Measurements from ENCODE around the gene SEMA6B. TPM values are rescaled to one million over a fixed set of nuclear protein-coding genes. Genes with fewer than 3 reads are reported as not detected.
A peak's percentile ranks its signal among the peaks of the same experiment; 100 is the strongest.

Gene SEMA6B
- total and polyA plus RNA-seq, 2 of the 4 experiments (the other 2 are of a cell fraction): 0.18 to 0.72 TPM

DNA sequence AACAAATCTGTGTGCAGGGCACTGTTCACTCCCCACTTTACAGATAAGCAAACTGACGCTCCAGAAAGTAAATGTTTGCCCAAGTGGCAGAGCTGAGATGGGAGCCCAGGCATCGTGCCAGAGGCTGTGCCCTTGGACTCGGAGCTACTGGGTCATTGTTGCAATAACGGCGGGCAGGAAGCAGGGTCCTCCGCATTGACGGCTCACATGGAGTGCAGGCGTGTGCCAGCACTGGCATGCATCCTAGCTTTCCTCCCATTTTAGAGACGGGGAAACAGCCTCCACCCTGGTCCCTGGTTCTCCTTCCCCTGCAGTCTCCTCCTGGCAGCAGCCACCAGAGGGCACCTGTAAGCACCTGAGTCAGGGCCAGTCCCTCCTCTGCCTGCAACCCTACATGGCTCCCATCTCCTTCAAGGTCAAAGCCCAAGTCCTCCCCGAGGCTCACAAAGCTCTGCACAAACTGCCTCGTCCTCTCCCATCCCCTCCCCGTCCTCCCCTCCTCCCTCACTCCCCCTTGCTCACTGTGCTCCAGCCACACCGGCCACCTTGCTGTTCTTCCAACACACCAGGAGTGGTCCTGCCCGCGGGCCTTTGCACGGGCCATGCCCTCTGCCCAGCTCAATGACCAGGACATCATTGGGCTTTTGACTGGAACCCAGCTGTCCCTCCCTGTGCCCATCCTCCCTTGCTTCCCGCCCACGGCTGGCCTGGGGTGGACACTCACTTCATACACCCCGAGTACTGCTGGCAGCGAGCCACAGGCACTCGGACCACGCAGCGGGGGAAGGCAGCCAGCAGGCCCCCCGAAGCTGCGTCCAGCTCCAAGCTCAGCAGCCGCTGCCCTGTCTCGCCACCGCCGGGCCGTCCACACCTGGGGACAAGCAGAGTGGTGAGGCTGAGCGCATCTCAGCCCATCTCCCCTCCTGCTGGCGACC, 11.9 kb downstream of the SEMA6B start:
- no peaks in the 10 kb centered on the region for H3K36me3 ChIP-seq (ENCODE audit: control insufficient read depth, insufficient read depth, low read length)
- H4K20me1 ChIP-seq (ENCODE audit: insufficient read depth, low read length): no peaks in the 10 kb centered on the region
- H2BK20ac ChIP-seq (ENCODE audit: low read depth, low read length): no peak overlapping the region
- H3K9me1 ChIP-seq (ENCODE audit: insufficient read depth, low read length): no peaks in the 10 kb centered on the region
- H3K23ac ChIP-seq (ENCODE audit: low read depth, low read length): no peak overlapping the region
- no peak for DNase-seq
- POLR2A ChIA-PET (ENCODE audit: unreplicated experiment): no interaction called here
- in situ Hi-C loops (cut with MboI; ENCODE audit: low sequenced_read_pairs): no loop called here
- H3K14ac ChIP-seq (replicated peaks; ENCODE audit: low read depth, low read length): no peak overlapping the region
- H2BK120ac ChIP-seq (ENCODE audit: low read depth, low read length): no peak overlapping the region
- no peak overlapping the region for H3K4me2 ChIP-seq (ENCODE audit: low read depth, low read length)
- no peak overlapping the region for H2AFZ ChIP-seq (replicated peaks; ENCODE audit: low read length, poor library complexity)
- H3K9ac ChIP-seq (ENCODE audit: low read depth, low read length): no peak overlapping the region
- dilution Hi-C loops (cut with HindIII; ENCODE audit: low sequenced_read_pairs, unreplicated experiment): no loop called here
- H3K4ac ChIP-seq (ENCODE audit: low read depth, low read length): no peak overlapping the region
- BruUV-seq (replicated peaks): no TSS peak
- H3K56ac ChIP-seq (ENCODE audit: extremely low read depth, insufficient read depth, low read length): no peak overlapping the region
- ATAC-seq (ENCODE audit: low read depth): peak; percentile 59; the same call in 1 of the 2 replicates
- no peak overlapping the region for H3K4me3 ChIP-seq (ENCODE audit: insufficient read depth, low read depth, low read length)
- peaks cover 2% of the 10 kb centered on the region; the same call in 1 of the 2 replicates for H3K27me3 ChIP-seq (ENCODE audit: control insufficient read depth, insufficient read depth, low read length)
- no peaks in the 10 kb centered on the region for H3K4me1 ChIP-seq (ENCODE audit: control insufficient read depth, insufficient read depth, low read length)
- TF ChIP-seq, protein P1, sequence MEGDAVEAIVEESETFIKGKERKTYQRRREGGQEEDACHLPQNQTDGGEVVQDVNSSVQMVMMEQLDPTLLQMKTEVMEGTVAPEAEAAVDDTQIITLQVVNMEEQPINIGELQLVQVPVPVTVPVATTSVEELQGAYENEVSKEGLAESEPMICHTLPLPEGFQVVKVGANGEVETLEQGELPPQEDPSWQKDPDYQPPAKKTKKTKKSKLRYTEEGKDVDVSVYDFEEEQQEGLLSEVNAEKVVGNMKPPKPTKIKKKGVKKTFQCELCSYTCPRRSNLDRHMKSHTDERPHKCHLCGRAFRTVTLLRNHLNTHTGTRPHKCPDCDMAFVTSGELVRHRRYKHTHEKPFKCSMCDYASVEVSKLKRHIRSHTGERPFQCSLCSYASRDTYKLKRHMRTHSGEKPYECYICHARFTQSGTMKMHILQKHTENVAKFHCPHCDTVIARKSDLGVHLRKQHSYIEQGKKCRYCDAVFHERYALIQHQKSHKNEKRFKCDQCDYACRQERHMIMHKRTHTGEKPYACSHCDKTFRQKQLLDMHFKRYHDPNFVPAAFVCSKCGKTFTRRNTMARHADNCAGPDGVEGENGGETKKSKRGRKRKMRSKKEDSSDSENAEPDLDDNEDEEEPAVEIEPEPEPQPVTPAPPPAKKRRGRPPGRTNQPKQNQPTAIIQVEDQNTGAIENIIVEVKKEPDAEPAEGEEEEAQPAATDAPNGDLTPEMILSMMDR (conservative IDR thresholded peaks at IDR 0.05; ENCODE audit: low read depth, low read length): peak; percentile 35
- TF ChIP-seq MAFK (IDR thresholded peaks at IDR 0.05; ENCODE audit: low read depth, low read length): no peak
- intact Hi-C loops (cut with micrococcal nuclease): no loop called here
- H3K27ac ChIP-seq (ENCODE audit: insufficient read depth, low read length): no peak overlapping the region
- WGBS, 2 experiments (ENCODE audit: extremely low coverage in 2 of 2, insufficient read length in 1 of 2): 53% methylated on average over 12 of the region's 32 CpGs; no CpG with 5 or more reads in 1 of the 2 experiments
- H4K91ac ChIP-seq (ENCODE audit: insufficient read depth, low read depth, low read length): no peak overlapping the region
- no peak overlapping the region for H2BK5ac ChIP-seq (ENCODE audit: low read depth, low read length, poor library complexity, severe bottlenecking)
- CTCF ChIA-PET: no interaction called here
- peak overlapping the region; percentile 24 for H2AK9ac ChIP-seq (replicated peaks; ENCODE audit: low read depth, low read length, poor library complexity)
- H2AK5ac ChIP-seq (ENCODE audit: low read depth, low read length): no peak overlapping the region
- no peak overlapping the region for H4K8ac ChIP-seq (ENCODE audit: low read depth in 2 of 2, low read length in 2 of 2)
- H3K18ac ChIP-seq (ENCODE audit: low read depth, low read length): no peak overlapping the region
- H4K5ac ChIP-seq (ENCODE audit: low read depth, low read length): no peak overlapping the region
- H2BK15ac ChIP-seq (ENCODE audit: low read depth, low read length): no peak overlapping the region
- H3K9me3 ChIP-seq (ENCODE audit: control insufficient read depth, insufficient read depth, low read length): no peaks in the 10 kb centered on the region
- no peaks in the 10 kb centered on the region for H3K79me1 ChIP-seq (ENCODE audit: low read depth in 1 of 2, low read length in 2 of 2)
